ENCODE data around the gene CNOT4. TPM values are rescaled to one million over a fixed set of nuclear protein-coding genes. Genes with fewer than 3 reads are reported as not detected.

Gene CNOT4
- total RNA-seq, 1 experiment from 2014 or later, result 16.6 TPM

DNA sequence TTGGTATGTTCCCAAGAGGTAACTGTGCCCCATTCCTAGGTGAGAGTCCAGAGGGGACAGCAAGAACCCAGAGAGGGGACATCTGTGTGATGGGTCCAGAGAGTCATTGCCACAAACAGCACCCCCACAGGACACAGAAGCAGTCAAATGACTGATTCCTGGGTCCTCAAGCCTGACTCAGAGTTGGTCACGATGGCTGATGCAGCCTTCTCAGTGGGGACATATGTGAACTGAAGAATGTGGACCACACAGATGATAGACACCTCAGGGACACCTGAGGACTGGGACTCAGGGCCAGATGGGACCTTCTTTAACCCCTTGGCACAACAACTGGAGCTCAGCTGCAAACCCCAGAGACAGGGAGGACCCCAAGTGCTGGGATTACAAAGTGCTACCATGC, 179.8 kb downstream of the CNOT4 start:
- no peaks in the 10 kb centered on the region for H3K36me3 ChIP-seq (ENCODE audit: control insufficient read depth in 1 of 2, insufficient read depth in 2 of 2, low read length in 2 of 2)
- no peak for ATAC-seq
- no peaks in the 10 kb centered on the region for H3K9me3 ChIP-seq (ENCODE audit: control insufficient read depth in 1 of 2, insufficient read depth in 1 of 2, low read depth in 1 of 2, low read length in 2 of 2)
- no peak for TF ChIP-seq TCF7L2 (IDR thresholded peaks at IDR 0.05; ENCODE audit: borderline replicate concordance, extremely low read depth, insufficient read depth, insufficient read length)
- no peak for TF ChIP-seq CTCF (IDR thresholded peaks at IDR 0.05 in 2 of 3, conservative IDR thresholded peaks at IDR 0.05 in 1 of 3; ENCODE audit: borderline replicate concordance in 1 of 3, insufficient read depth in 1 of 3, low read depth in 2 of 3, low read length in 2 of 3)
- no peak for TF ChIP-seq SP1 (IDR thresholded peaks at IDR 0.05; ENCODE audit: low read depth)
- no peak for TF ChIP-seq REST (IDR thresholded peaks at IDR 0.05; ENCODE audit: low read depth)
- TF ChIP-seq ELF1 (IDR thresholded peaks at IDR 0.05; ENCODE audit: borderline replicate concordance, low read depth), result no peak
- TF ChIP-seq CBX3 (IDR thresholded peaks at IDR 0.05; ENCODE audit: low read depth), result no peak
- TF ChIP-seq SRF (IDR thresholded peaks at IDR 0.05; ENCODE audit: low read depth), result no peak
- no peak for TF ChIP-seq EZH2phosphoT487 (IDR thresholded peaks at IDR 0.05; ENCODE audit: borderline replicate concordance)
- TF ChIP-seq EGR1 (IDR thresholded peaks at IDR 0.05; ENCODE audit: low read depth), result no peak
- TF ChIP-seq ZNF274 (IDR thresholded peaks at IDR 0.05; ENCODE audit: low read depth, low read length), result no peak
- TF ChIP-seq EZH2 (IDR thresholded peaks at IDR 0.05), result no peak
- TF ChIP-seq, protein P1, sequence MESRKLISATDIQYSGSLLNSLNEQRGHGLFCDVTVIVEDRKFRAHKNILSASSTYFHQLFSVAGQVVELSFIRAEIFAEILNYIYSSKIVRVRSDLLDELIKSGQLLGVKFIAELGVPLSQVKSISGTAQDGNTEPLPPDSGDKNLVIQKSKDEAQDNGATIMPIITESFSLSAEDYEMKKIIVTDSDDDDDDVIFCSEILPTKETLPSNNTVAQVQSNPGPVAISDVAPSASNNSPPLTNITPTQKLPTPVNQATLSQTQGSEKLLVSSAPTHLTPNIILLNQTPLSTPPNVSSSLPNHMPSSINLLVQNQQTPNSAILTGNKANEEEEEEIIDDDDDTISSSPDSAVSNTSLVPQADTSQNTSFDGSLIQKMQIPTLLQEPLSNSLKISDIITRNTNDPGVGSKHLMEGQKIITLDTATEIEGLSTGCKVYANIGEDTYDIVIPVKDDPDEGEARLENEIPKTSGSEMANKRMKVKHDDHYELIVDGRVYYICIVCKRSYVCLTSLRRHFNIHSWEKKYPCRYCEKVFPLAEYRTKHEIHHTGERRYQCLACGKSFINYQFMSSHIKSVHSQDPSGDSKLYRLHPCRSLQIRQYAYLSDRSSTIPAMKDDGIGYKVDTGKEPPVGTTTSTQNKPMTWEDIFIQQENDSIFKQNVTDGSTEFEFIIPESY (IDR thresholded peaks at IDR 0.05; ENCODE audit: extremely low read depth, insufficient replicate concordance, low read length), result no peak
- TF ChIP-seq RAD21 (IDR thresholded peaks at IDR 0.05; ENCODE audit: low read depth), result no peak
- TF ChIP-seq POLR2A (IDR thresholded peaks at IDR 0.05; ENCODE audit: borderline replicate concordance, extremely low read depth, insufficient read depth, insufficient read length), result no peak
- TF ChIP-seq CEBPB (IDR thresholded peaks at IDR 0.05; ENCODE audit: low read depth), result no peak
- no peak for TF ChIP-seq FOSL1 (IDR thresholded peaks at IDR 0.05; ENCODE audit: low read depth)
- no peak for TF ChIP-seq ATF3 (IDR thresholded peaks at IDR 0.05)
- no peaks in the 10 kb centered on the region for H3K79me2 ChIP-seq (ENCODE audit: insufficient read depth, low read length)
- no peak overlapping the region for H3K9ac ChIP-seq (ENCODE audit: low read length)
- BruUV-seq (replicated peaks), result no TSS peak
- peaks cover 6% of the 10 kb centered on the region; the same call in 1 of the 2 replicates for H3K27me3 ChIP-seq (ENCODE audit: insufficient read depth, low read length)
- no peaks in the 10 kb centered on the region for H3K9me2 ChIP-seq (ENCODE audit: insufficient read depth)
- intact Hi-C loops (cut with micrococcal nuclease), result loop anchor here (10.0 kb wide), 1 partner anchor 635 kb away; no protein-coding TSS in a partner anchor
- H3K27ac ChIP-seq (ENCODE audit: low read depth, low read length), result no peak overlapping the region
- H4K20me1 ChIP-seq (ENCODE audit: insufficient read depth), result no peaks in the 10 kb centered on the region
- ChIA-PET POLR2A (no interaction called here), CTCF (no interaction called here), RAD21 (ENCODE audit: low non-redundant PET in 1 of 2, low total read pairs in 2 of 2, uncharacterized antibody in 2 of 2, unreplicated experiment in 2 of 2) (no interaction called here)
- no peak overlapping the region for H2AFZ ChIP-seq (ENCODE audit: low read depth, low read length, poor library complexity, severe bottlenecking)
- no peaks in the 10 kb centered on the region for H3K4me1 ChIP-seq (ENCODE audit: control insufficient read depth in 1 of 2, insufficient read depth in 2 of 2, low read length in 2 of 2)
- no peak overlapping the region for H3K4me2 ChIP-seq (ENCODE audit: low read length)
- H3K4me3 ChIP-seq (replicated peaks in 1 of 2; ENCODE audit: low read depth in 1 of 2, low read length in 2 of 2), result no peak overlapping the region
- DNase-seq (ENCODE audit: low read depth, low spot score), result no peak
